ENCODE measurements around the gene FTCD.

- TF ChIP-seq, protein P1, sequence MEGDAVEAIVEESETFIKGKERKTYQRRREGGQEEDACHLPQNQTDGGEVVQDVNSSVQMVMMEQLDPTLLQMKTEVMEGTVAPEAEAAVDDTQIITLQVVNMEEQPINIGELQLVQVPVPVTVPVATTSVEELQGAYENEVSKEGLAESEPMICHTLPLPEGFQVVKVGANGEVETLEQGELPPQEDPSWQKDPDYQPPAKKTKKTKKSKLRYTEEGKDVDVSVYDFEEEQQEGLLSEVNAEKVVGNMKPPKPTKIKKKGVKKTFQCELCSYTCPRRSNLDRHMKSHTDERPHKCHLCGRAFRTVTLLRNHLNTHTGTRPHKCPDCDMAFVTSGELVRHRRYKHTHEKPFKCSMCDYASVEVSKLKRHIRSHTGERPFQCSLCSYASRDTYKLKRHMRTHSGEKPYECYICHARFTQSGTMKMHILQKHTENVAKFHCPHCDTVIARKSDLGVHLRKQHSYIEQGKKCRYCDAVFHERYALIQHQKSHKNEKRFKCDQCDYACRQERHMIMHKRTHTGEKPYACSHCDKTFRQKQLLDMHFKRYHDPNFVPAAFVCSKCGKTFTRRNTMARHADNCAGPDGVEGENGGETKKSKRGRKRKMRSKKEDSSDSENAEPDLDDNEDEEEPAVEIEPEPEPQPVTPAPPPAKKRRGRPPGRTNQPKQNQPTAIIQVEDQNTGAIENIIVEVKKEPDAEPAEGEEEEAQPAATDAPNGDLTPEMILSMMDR (IDR thresholded peaks at IDR 0.05): no peak
- TF ChIP-seq POLR2A (IDR thresholded peaks at IDR 0.05): no peak
These were observed 25.5 kb upstream of the FTCD start for GRCh38 chr21:46180778-46181391.
